HG02610 (cell line): Measurements from ENCODE around the gene RIT2.

ENCODE experiments used
- ATAC-seq: cut with Tn5 transposase; IDR thresholded peaks from one replicate; pipeline ENCODE4 v1.9.1; 2021; ENCODE audit warnings: mild to moderate bottlenecking, moderate library complexity; ENCODE audit not compliant: unreplicated experiment

RIT2 gene

DNA sequence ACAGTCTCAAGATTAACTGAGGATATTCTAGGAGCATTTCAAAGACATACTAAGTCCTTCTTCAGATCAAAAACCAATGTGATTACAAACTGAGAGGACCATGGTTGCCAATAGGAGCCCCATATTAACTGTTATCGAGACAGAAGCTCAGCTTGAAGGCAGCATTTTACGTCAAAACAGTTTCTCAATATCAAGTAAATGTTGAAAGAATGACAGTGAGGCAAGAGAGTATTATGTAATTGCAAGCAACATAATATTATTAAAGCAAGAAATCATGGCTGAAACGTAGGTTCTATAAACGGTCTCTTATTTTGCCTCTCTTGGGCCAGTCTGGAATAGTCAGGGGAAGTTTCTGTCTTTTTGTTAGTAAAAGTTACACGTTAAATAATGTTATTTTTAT, 22.9 kb downstream of the RIT2 start:
- no peak for ATAC-seq

GRCh38 chr18:43081396-43081795, 34.1 kb downstream of the RIT2 start:
- no peak for ATAC-seq

GRCh38 chr18:43080671-43081070, 34.8 kb downstream of the RIT2 start:
- ATAC-seq = no peak

- ATAC-seq = no peak
Measured at GRCh38 chr18:43079422-43079821, 36.1 kb downstream of the RIT2 start.

- no peak for ATAC-seq
Measured at GRCh38 chr18:43078478-43079092, 36.9 kb downstream of the RIT2 start.

- ATAC-seq = no peak
Measured at GRCh38 chr18:43077510-43078308, 37.8 kb downstream of the RIT2 start.

- no peak for ATAC-seq
Measured at GRCh38 chr18:43073771-43074170, 41.7 kb downstream of the RIT2 start.

DNA sequence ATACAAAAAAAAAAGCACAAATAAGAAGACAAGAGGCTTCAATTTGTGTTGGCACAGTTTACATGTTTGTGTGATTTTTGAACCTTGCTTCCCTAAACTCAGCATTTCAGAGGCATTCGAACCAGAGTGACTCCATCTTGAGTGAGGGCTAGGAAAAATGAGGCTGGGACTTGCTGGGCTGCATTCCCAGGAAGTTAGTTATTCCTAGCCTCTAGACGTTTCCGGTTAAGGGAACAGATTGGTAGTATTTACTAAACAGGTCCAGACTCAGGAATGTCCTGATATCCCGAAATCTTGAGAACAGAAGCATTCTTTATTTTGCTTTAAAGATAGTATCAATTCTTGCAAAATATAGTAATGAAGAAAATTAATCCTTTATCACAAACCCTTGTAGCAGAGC, 46.7 kb downstream of the RIT2 start:
- no peak for ATAC-seq

DNA sequence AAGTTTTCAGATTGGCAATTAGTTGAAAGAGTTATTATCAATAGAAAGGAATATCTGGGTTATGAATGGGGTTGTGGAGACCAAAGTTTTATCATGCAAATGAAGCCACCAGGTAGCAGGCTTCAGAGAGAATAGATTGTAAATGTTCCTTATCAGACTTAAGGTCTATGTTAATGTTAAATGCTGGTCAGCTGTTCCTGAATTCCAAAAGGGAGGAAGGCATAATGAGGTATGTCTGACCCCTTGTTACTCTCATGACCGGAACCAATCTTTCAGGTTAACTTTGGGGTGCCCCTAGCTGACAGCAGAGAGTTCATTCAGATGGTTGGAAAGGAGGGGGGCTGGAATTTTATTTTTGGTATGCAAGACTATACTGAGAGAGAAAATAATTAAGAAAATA, 47.9 kb downstream of the RIT2 start:
- ATAC-seq = no peak

GRCh38 chr18:43061816-43062215, 53.7 kb downstream of the RIT2 start:
- no peak for ATAC-seq

GRCh38 chr18:43061318-43061717, 54.2 kb downstream of the RIT2 start:
- ATAC-seq = no peak

DNA sequence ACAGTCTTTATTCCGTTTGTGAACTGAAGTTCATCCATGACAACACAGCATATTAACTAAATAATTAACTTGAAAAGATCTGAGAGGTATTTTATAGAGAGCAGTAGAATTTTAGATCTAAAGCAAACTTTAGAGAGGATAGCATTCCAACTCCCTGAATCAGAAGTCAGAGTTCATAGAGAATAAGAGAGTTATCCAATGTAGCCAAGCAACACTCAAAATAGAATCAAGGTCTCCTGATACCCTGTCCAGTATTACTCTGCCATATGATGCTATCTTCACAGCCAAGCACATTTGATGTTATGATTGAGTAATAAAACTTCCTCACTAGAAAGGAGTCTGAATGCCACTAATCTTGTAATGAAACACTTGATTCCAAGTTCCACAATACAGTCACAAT, 55.5 kb downstream of the RIT2 start:
- ATAC-seq = no peak

- ATAC-seq = no peak
Measured at GRCh38 chr18:43054815-43055519, 60.5 kb downstream of the RIT2 start.

GRCh38 chr18:43049021-43049420, 66.5 kb downstream of the RIT2 start:
- no peak for ATAC-seq

GRCh38 chr18:43046322-43046721, 69.2 kb downstream of the RIT2 start:
- ATAC-seq = no peak

DNA sequence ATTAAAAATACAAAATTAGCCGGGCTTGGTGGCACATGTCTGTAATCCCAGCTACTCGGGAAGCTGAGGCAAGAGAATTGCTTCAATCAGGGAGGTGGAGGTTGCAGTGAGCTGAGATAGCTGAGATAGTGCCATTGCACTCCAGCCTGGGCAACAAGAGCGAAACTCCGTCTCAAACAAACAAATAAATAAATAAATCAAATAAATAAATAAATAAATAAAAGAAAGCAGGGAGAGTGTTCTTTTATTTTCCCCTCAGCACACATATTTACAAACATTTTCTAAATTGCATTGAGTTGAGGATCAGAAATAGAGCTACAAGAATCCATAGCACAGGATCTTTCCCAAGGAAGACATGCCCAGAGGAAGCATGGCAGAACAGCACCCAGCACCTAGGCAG, 71.9 kb downstream of the RIT2 start:
- no peak for ATAC-seq

DNA sequence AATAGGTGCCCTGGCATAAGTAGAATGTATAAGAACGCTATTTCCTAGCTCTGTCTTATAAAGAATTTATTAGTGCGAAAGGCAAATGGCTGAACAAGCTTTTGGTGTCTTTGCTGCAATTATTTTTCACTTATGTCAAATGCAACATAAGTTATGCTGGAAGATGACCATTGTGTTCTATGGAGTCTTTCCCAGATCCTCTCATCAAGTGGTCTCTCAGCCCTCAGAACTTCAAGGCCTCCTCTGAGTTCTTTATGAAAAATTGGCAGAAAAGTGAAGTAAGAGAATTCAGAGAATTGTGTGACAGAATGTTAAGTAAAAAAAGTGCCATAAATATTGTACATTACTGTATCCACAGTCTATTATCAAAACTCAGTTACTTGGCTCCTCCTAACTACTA, 75.2 kb downstream of the RIT2 start:
- no peak for ATAC-seq

- ATAC-seq = no peak
Measured at GRCh38 chr18:43034683-43035500, 80.6 kb downstream of the RIT2 start.

- ATAC-seq = no peak
Measured at GRCh38 chr18:43031169-43031568, 84.3 kb downstream of the RIT2 start.

DNA sequence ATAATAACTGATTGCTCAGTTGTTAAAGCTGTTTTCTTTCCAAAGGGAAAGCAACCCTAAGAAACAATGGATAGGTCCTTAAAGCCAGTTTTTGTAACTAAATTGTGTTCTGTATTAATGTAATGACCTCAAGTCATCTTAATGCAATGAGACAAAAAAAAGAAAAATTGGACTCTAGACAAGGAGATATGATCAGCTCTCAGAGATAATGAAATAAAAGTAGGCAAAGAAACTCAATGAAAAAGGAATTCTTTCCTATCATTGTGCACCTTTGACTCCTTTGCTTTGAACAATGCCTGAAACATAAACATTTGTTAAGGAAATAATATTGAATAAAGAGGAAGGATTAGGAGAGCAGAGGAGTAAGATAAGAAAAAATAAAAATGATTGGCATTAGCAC, 86.1 kb downstream of the RIT2 start:
- ATAC-seq = no peak

DNA sequence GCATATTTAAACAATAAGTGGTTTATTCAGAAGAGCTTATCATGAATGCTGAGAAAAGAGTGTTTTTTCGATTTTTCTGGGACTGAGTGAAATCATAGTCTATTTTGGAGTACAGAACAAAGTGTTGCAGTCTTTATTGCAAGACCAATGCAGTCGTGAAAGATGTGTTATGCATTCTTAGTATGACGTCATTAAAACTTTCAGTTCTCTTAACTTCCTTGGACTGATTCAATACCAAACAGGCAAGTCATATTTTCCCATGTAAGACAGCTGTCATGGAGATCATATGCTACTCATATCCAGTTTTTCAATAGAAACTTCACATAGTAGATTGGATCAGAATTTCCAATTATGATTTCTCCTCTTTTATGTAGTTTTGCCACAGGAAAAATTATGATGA, 92.6 kb downstream of the RIT2 start:
- peak; percentile 68 for ATAC-seq
